Progenitor cell of endocrine pancreas (in vitro differentiated cells): Measurements from ENCODE around the gene NKAIN2. TPM values are rescaled to one million over a fixed set of nuclear protein-coding genes. Genes with fewer than 3 reads are reported as not detected.
A peak's percentile ranks its signal among the peaks of the same experiment; 100 is the strongest.

ENCODE experiments used
- DNase-seq: peaks from one replicate; pipeline ENCODE4 v3.0.0; 2021; ENCODE audit warnings: low spot score; ENCODE audit not compliant: unreplicated experiment
- H3K27ac Mint-ChIP-seq: 2 replicates; pipeline ENCODE4 v1.8.0; 2021; ENCODE audit warnings: mild to moderate bottlenecking, moderate library complexity, mixed read lengths
- H3K27me3 Mint-ChIP-seq: 2 replicates; pipeline ENCODE4 v1.8.0; 2021; ENCODE audit warnings: mixed read lengths
- H3K36me3 Mint-ChIP-seq: 2 replicates; pipeline ENCODE4 v1.8.0; 2022; ENCODE audit warnings: mixed read lengths; ENCODE audit not compliant: insufficient read depth
- H3K4me1 Mint-ChIP-seq: 2 replicates; pipeline ENCODE4 v1.8.0; 2021; ENCODE audit warnings: low read depth, mixed read lengths
- H3K4me3 Mint-ChIP-seq: 2 replicates; pipeline ENCODE4 v1.8.0; 2021; ENCODE audit warnings: low read depth, mild to moderate bottlenecking, moderate library complexity, mixed read lengths
- H3K9me3 Mint-ChIP-seq: 2 replicates; pipeline ENCODE4 v1.8.0; 2021; ENCODE audit warnings: low read depth, mixed read lengths
- CTCF ChIP-seq: fragments of 200-600 bp; sonication (generic); IDR thresholded peaks from one replicate; pipeline ENCODE4 v1.5.0; 2021; ENCODE audit warnings: antibody characterized with exemption, mild to moderate bottlenecking; ENCODE audit not compliant: unreplicated experiment
- total RNA-seq: library from RNA; stranded (reverse); gene quantifications from 2 replicates; pipeline ENCODE4 v1.2.1, GENCODE V29; 2021

Gene NKAIN2
- total RNA-seq, 1 donor from 2014 or later: 2.5 TPM

DNA sequence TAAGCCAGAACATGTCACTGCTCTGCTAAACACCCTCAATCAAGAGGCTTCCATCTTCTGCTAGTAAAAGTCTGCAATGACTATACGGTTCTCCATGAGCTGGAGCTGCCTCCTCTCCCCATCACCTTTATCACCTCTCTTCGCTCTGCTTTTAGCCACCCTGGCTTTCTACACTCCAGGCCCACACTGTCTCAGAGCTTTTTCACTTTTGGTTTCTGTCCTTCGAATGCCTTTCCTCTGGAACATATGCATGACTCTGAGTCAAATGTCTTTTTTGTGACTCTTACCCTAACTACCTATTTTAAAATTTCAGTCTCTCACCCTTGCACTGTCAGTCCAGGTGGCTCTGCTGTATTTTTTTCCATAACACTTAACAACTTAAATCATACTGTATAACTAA lies 633.1 kb downstream of the NKAIN2 start:
- Mint-ChIP-seq H3K9me3 (no peaks in the 10 kb centered on the region), H3K36me3 (no peaks in the 10 kb centered on the region), H3K4me1 (peaks cover 8% of the 10 kb centered on the region), H3K27me3 (no peaks in the 10 kb centered on the region), H3K4me3 (no peak overlapping the region), H3K27ac (peak overlapping the region; percentile 68)
- no peak for DNase-seq
- TF ChIP-seq CTCF: no peak

DNA sequence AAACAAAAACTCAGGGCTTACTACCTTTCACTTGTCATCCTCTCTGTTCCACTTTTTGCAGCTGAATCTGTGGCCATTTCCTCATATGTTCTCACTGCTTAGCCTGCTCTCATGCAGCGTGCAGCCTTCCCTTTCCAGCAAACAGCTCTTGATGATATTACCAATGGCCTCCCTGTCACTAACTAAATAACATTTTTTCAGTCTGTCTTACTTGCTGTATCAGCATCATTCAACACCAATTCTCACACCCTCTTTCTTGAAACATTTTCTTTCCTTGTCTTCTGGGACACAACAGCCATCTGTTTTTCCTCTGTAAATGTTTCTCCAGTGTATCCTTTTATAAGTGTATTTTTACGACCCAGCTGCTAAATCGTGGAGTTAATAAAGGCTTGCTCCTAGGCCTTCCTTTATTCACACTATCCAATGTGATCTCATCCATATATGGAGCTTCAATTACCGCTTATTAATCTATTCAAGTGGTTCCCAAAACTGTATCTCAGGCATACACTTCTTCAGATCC lies 634.9 kb downstream of the NKAIN2 start:
- no peak overlapping the region for H3K4me3 Mint-ChIP-seq
- no peak for DNase-seq
- no peaks in the 10 kb centered on the region for H3K36me3 Mint-ChIP-seq
- H3K4me1 Mint-ChIP-seq: peaks cover 8% of the 10 kb centered on the region
- no peaks in the 10 kb centered on the region for H3K27me3 Mint-ChIP-seq
- no peak for TF ChIP-seq CTCF
- H3K27ac Mint-ChIP-seq: no peak overlapping the region
- no peaks in the 10 kb centered on the region for H3K9me3 Mint-ChIP-seq

GRCh38 chr6:124441450-124441849 lies 637.8 kb downstream of the NKAIN2 start:
- no peak overlapping the region for H3K27ac Mint-ChIP-seq
- H3K9me3 Mint-ChIP-seq: no peaks in the 10 kb centered on the region
- no peaks in the 10 kb centered on the region for H3K36me3 Mint-ChIP-seq
- H3K4me3 Mint-ChIP-seq: no peak overlapping the region
- no peaks in the 10 kb centered on the region for H3K27me3 Mint-ChIP-seq
- no peak for DNase-seq
- TF ChIP-seq CTCF: no peak
- peaks cover 4% of the 10 kb centered on the region for H3K4me1 Mint-ChIP-seq

- no peak for DNase-seq
- Mint-ChIP-seq H3K4me1 (peaks cover 2% of the 10 kb centered on the region), H3K36me3 (no peaks in the 10 kb centered on the region), H3K27me3 (no peaks in the 10 kb centered on the region), H3K27ac (no peak overlapping the region), H3K9me3 (no peaks in the 10 kb centered on the region), H3K4me3 (no peak overlapping the region)
- no peak for TF ChIP-seq CTCF
Measured at GRCh38 chr6:124443541-124443940, 639.9 kb downstream of the NKAIN2 start.

DNA sequence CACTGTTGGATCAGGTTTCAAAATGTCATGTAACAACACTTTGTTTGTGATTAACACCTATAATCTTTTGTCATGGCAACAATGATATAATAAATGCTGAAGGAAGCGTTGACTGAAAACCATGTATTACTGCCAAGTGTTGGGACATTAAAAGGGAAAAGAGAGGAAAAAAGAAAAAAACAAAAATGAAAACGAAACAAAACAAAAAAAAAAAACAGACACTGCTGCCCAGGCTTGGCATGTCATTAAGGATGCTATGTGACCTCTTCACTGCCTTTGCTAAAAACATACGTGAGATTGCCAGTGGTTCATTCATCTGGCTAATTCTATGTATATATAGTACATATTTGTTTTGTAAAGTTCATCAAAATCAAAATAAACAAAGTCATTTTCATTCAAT lies 641.9 kb downstream of the NKAIN2 start:
- Mint-ChIP-seq H3K36me3 (no peaks in the 10 kb centered on the region), H3K27me3 (no peaks in the 10 kb centered on the region), H3K4me3 (no peak overlapping the region), H3K4me1 (peaks cover 1% of the 10 kb centered on the region), H3K9me3 (no peaks in the 10 kb centered on the region), H3K27ac (no peak overlapping the region)
- DNase-seq: no peak
- no peak for TF ChIP-seq CTCF
